NCI-H82 treated with DMSO at 0.1 percent for 48 hours (cell line): ENCODE measurements around the gene ZNF229.
A peak's percentile ranks its signal among the peaks of the same experiment; 100 is the strongest.
"Not testable (repeated sequence)": the region's sequence is repeated elsewhere in the genome, so short reads cannot be mapped to it uniquely, and the experiment has no call there.

Source experiments
- DNase-seq: peaks from one replicate; lab custom pipeline; 2025; ENCODE audit not compliant: unreplicated experiment; lab: John Stamatoyannopoulos, UW

Gene ZNF229

DNA sequence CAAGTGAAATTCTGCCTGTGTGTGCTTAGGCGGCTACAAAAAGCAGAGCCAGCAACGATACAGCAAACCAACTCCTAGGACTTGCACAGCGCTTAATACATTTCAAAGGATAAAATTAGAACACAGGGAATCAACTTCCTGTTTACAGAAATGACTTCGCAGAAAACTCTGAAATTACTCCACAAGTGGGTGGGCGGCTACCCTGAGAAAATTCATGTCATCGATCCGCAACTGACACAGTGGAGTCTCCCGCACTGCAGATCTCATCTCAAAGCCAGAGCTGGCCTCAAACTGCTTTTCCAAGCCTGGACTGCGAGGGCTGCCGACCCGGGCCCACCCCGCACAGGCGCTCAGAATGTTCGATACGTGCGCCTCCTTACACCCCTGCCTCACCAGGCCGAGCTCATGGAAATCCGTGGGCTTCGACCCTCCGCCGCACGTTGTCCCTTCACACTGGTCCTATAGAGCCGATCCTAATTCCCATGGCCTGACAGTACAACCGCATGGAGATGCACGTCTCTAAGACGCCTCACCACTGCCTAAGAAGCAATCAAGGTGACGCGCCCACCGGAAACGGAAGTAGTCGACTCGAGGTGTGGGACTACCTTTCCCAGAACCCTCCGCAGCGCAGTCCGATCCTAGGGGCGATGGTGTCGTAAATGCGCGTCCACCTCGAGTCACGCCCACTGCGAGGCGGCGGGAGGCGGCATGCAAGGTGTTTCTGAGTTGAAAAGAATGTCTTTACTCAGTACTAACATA lies at the start of gene ZNF229:
ZNF229 (minus strand) TSS at position 557 of the 759 bp plus-strand sequence. CDS start 5,625 bp downstream, outside the sequence.
- peak; percentile 69 for DNase-seq

DNA sequence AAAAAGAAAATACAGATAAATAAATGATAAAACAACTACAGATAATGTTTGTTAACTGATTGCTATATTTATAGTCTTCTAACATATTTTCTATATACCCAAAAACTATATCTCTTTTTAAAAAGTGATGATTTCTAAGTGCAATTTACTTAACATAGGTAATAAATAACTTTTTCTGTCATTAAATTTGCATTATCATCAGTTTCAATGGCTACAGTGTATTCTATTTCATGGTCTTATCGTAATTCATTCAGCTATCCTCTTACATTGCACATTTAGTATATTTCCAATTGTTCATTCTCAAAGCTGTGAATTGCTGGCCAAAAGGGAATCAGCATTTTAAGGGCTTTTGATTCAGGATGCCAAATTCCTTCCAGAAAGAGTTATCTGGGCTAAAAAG lies 48.4 kb upstream of the ZNF229 start:
- no peak for DNase-seq

DNA sequence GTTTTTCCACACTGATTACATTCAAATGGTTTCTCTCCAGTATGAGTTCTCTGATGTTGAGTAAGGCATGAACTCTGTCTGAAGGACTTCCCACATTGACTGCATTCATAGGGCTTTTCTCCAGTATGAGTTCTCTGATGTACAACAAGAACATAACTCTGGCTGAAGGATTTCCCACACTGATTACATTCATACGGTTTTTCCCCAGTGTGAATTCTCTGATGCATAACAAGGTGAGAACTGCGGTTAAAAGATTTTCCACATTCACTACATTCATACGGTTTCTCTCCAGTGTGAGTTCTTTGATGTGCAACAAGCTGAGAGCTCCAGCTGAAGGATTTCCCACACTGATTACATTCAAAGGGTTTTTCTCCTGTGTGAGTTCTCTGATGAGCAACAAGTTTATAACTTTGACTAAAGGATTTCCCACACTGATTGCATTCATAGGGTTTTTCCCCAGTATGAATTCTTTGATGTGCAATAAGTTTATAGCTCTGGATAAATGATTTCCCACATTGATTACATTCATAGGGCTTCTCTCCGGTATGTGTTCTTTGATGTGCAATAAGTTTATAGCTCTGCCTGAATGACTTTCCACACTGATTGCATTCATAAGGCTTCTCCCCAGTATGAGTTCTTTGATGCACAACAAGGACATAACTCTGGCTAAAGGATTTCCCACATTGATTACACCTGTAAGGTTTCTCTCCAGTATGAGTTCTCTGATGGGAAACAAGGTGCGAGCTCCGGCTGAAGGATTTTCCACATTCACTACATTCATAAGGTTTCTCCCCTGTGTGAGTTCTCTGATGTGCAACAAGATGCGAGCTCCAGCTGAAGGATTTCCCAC lies 28.5 kb upstream of the ZNF229 start:
- no peak for DNase-seq

DNA sequence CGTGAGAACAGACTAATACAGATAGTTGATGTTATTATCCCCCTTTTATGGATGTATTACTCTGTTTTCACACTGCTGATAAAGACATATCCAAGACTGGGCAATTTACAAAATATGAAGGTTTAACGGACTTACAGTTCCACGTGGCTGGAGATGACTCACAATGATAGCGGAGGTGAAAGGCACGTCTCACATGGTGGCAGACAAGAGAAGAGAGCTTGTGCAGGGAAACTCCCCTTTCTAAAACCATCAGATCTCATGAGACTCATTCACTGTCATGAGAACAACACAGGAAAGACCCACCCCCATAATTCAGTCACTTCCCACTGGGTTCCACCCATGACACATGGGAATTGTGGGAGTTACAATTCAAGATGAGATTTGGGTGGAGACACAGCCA lies 20.5 kb upstream of the ZNF229 start:
- not testable (repeated sequence) for DNase-seq

DNA sequence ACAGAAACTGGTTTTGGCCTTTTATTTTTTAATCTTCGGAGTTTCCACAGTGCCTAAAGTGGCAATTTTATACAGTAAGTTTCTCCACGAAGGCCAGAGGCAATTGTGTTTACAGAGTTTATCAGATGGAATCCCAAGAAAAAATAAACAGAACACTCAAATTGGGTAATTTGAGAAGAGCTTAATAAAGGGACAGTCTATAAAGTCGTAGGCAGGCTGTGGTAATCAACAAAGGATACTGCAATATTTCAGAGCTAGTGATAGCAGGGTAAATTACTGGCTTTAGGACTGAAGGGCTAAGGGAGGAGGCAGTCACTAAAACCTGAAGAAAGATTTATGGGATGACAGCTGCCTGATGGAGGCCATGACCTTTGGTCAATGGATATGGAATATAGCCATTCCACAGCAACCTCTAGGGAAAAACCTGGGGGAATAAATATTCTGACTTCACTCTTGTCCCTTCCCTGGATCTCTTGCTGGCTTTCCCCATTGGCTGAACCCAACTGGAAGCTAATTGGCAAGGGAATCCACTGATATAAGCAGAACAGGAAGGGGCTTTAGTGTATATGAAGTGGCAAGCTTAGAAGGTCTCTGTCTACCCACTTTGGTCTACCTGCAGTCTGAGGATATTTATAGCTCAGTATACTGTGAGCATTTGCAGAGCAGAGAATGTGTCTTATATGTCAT lies 14.5 kb upstream of the ZNF229 start:
- not testable (repeated sequence) for DNase-seq

DNA sequence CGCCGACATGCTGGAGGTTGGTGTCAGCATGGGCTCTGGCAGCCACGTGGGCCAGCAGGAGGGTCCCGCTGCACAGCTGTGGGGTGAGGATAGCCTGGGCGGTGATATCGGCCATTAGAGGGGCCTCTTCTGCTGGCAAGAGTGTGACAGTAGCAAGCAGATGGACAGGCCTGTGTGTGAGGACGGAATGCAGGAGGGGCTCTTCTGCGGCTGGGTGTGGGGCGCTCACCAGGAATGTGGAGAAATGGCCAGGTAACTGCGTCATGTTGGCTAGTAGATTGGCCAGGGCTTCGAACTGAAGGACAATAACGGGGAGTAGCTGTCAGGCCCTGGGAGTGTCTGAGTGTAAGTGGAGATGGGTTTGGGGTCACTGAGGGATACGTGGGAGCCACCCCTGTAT lies 7.7 kb upstream of the ZNF229 start:
- not testable (repeated sequence) for DNase-seq

DNA sequence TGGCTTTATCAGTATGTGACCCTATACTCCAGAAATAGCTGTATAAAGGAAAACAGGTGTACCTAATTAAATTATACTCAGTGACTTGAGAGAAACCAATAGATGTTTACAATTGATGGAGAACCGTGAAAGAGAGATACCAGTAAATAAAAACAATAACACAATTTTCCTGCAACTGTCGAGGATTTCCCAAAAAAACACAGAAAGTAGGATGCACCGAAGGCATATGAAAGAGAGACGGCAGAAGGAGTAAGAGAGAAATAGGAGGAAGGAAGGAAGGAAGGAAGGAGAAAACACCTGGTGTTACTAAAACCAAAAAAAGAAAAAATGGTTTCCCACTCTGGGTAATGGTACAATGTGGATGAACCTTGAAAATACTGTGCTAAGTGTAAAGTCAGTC lies 6.8 kb upstream of the ZNF229 start:
- no peak for DNase-seq

DNA sequence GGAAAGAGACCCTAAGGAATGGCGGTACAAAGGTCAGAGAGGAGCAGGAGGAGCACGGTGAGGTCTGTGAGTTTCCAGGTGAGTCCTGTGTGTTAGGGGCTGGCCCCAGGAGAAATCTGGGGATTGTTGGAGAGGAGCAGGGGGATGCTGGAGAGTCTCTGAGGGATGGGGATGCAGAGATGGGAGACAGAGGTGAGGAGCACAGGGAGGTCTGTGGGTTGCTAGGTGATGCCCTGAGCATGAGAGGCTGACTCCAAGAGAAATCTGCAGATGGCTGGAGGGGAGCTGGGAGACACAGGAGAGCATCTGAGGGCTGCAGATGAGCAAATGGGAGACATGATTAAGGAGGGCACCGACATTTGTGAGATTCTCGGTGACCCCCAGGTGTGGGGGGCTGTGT lies 4.1 kb upstream of the ZNF229 start:
- no peak for DNase-seq

DNA sequence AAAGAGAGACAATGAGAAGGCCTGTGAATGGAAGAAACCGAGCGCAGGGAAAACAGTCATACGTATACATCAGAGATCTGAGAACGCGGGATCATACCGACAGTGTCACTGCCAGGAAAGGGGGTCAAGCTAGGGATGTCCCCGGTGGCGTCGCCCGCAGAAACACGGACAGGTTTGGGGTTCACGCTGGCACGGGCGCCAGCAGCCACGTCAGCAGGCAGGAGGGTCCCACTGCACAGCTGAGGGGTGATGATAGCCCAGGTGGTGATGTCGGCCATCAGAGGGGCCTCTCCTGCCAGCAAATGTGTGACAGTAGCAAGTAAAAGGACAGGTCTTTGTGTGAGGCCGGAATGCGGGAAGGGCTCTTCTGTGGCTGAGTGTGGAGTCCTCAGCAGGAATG lies 3.4 kb upstream of the ZNF229 start:
- DNase-seq, result no peak

DNA sequence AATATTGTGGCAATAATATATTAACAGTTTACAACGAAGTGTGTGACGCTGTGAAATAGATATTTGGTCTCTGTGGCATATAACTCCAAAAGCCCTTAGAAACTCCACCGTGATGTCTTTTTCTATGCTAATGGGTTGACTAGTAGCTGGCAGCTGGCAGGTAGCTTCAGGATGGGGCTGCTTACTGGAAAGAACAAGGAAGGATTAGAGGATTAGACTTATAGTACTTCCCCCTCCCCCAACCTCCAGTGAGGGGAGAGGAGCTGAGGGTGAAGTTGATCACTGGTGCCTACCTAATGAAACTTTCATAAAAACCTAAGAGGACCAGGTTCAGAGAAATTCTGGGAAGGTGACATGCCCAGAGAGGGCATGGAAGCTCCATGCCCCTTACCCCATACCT lies 9.8 kb downstream of the ZNF229 start:
- peak; percentile 61 for DNase-seq

DNA sequence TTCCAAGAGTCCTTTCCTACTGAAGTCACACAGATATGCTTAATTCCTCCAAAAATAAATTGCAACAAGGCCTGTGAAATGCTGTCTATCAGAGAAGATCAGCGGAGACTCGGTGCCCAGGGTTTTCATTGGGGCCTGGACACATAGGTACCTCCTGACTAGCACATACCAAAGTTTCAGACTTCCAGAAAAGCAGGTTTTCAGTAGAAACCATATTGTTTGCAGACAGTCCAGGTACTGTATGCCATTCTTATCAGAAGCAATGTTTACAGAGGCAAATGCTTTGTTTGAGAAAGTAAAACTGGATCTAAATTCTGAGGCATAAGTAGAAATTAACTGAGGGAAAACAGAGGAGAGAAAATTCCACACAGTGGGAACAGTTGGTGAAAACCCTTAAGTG lies 12.8 kb downstream of the ZNF229 start:
- no peak for DNase-seq

DNA sequence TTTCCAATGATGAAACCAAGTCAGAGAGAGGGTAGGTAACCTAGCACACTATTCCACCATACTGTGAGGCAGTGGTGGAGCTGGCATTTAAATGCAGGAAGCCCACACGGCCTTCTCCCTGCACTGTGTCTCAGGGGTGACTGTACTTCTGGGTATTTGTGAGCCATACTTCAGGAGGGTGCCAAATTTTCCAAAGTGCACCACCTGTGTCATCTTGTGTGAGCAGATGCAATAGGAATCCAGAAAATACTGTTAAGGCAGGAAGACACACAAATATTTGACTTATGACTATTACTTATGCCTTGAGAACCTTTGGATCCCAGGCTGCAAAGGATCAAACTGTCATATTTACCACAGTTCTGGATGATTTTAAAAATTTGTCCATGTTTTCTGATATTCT lies 17.3 kb downstream of the ZNF229 start:
- no peak for DNase-seq

DNA sequence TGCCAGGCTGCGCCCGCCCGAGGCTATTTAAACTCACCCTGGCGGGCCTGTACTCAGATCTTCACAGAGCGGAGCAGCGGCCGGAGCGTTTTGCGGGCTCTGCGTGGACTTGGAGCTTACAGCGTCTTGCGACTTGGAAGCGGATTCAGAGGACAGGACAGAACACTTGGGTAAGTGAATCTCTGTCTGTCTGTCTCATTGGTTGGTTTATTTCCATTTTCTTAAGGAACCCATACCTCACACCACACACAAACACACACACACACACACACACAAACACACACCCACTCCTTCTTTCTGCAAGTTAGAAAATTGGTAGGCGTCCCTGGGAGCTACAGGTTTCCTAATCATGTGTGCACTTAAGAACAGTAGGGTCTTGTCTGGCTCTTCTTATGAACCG lies 32.7 kb downstream of the ZNF229 start:
- not testable (repeated sequence) for DNase-seq

DNA sequence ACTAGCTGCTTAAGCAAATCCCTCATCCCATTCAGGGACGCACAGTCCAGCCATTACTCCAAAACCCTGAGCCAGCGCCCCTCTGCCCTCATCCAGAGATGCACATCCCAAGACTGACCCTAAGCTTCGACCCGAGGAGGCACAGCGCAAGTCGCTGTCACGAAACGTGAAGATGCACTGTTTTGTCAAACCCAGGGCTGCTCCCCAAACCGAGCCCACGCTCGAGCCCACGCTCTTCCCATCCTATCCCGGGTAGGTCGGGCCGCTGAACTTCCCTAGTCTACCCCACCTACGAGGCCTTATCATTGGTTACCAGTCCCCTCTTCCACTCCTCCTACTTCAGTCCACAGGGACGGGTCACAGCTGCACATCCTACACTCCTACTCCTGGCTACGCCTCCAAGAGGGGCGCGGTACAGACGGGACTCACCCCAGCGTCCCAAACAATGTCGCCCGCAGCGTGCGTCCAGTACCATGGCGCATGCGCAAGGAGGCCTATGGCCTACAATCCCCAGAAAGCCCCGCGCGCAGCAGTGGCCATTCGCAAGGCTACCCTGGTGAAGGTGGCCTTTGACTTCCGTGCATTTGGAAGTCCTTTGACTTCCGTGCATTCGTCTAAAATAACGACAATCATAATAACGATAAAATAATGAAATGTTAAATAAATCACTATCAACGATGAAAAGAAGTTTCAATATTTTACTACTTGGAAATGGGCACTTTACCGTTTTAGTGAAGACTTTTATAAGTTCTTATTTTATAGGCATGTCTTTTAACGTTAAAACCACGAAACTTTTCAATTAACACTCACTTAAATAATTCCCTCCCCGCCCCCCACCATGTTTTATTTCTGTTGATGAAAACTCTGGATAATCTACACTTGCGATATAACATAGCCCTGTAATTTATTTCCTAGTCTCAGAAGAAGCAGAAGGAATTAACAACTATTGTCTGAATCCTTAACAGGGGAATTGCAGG lies 46.8 kb downstream of the ZNF229 start, which contains the start of gene ZNF285:
ZNF285 (minus strand) TSS at position 470 of the 977 bp plus-strand sequence. CDS start 4,395 bp downstream, outside the sequence.
- no peak for DNase-seq

DNA sequence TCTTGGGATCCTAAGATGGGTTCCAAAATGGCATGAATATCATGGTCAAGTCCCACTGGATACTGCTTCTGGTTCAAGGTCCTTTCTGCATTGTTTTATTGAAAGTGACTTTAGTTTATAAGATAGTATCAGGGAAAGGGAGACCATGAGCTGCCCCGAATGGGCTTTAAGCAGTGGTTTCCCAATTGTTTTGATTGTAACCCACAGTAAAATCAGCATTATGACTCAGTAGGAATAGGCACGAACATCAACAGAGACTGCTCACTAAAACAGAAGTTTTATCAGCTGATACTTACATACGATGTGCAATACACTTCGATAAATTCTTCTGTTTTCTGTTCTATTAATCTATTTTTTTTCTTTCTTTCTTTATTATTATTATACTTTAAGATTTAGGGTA lies 59.0 kb downstream of the ZNF229 start:
- DNase-seq, result not testable (repeated sequence)
